Stromal cell of bone marrow (primary cell): ENCODE measurements around the gene RSPH1.
"Not testable (repeated sequence)": the region's sequence is repeated elsewhere in the genome, so short reads cannot be mapped to it uniquely, and the experiment has no call there.

Source experiments
- DNase-seq: peaks from one replicate; pipeline ENCODE4 v3.0.0-alpha.2; 2012; ENCODE audit warnings: low read depth

The RSPH1 gene

DNA sequence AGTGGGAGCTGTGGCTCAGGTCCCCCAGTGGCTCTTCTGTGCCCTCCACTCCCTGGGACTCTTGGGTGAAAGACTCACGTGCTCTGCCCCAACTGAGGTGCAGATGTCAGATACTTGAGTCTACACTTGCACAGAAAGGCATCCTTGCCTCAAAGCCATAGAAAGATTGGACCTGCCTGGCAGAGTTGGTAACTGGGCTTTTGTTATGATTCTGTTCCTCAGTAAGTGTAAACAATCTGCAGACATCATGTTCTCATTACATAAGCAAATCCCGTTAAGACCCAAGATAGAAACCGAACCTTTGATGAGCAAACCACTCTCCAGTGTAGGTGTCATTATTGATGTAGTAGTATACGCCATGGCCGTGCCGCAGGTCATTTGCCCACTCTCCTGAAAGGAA is 10.0 kb downstream of the RSPH1 start:
- DNase-seq = no peak

DNA sequence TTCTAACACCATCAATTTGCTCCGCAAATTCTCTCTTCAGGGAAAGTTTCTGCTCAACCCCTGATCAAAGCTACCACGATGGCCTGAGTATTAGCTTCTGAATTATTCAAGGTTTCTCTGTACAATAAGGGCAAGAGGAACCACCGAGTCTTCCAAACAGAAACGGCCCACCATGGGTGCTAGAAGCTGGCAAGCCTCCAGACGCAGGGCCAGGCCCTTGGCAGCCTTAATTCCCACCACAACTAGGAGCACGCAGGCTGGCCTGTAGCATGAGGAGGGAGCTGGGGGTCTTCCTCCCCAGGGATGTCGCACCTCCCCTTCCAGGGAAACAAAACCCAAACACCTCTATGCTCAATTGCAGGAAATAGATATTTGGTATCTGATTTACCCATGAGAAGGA is 11.1 kb downstream of the RSPH1 start:
- DNase-seq = no peak

DNA sequence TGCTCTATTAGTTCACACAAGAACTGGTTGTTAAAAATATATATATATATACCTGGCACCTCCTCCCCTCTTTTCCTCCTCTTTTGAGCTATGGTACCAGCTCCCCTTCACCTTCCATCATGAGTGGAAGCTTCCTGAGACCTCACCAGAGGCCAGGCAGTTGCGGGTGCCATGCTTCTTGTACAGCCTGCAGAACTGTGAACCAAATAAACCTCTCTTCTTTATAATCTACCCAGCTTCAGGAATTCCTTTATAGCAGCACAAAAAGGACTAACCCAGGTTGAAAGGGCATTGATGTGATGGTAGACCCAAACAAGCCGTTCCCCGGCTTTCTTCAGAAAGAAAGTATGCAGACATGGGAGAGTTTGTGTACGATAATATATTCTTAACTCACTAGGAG is 14.9 kb downstream of the RSPH1 start:
- no peak for DNase-seq

DNA sequence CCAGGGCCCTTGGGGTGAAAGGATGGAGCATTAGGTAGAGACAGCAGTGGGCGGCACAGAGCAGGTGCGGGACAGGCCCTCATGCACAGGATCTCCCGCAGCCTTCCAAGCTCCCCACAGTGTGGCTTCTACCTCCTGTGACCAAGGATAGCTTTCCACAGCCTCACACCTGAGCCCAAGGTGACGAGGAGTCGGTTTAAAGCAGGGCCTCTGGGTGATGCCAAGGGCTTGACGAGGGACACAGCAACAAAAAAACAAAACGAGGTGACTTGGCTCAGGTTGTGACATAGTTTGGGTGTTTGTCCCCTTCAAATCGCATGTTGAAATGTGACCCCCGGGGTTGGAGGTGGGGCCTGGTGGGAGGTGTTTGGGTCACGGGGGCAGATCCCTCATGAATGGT is 15.3 kb downstream of the RSPH1 start:
- no peak for DNase-seq

DNA sequence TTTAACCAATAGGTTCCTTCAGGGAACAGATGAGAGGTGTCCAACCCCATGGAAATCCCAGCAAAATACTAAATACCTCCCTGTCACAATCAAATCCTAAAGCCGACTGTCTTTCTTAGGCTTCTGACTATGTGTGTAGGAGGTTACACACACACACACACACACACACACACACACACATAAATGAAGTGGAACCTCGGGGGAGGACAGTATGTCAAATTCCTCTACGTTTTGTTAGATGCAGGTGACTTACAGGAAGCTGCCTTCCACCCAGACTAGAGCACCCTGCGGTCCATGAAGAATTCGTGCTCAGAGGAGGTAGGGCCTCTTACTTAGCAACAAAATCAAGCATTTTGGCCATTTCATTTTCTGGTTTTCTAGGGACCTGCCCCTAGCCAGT is 16.4 kb downstream of the RSPH1 start:
- no peak for DNase-seq

DNA sequence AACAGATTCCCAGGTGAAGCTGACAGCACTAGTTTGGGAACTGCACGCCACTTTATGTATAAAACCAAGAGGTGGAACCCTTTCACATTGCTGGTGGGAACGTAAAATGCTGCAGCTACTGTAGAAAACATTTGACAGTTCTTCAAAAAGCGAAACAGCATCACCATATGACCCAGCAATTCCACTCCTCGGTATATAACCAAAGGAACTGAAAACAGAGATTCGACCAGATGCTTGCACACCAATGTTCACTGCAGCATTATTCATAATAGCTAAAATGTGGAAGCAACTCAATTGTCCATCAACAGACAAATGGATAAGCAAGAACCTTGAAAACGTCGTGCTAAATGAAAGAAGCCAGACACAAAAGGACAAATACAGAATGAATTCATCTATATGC is 17.5 kb downstream of the RSPH1 start:
- DNase-seq = no peak

DNA sequence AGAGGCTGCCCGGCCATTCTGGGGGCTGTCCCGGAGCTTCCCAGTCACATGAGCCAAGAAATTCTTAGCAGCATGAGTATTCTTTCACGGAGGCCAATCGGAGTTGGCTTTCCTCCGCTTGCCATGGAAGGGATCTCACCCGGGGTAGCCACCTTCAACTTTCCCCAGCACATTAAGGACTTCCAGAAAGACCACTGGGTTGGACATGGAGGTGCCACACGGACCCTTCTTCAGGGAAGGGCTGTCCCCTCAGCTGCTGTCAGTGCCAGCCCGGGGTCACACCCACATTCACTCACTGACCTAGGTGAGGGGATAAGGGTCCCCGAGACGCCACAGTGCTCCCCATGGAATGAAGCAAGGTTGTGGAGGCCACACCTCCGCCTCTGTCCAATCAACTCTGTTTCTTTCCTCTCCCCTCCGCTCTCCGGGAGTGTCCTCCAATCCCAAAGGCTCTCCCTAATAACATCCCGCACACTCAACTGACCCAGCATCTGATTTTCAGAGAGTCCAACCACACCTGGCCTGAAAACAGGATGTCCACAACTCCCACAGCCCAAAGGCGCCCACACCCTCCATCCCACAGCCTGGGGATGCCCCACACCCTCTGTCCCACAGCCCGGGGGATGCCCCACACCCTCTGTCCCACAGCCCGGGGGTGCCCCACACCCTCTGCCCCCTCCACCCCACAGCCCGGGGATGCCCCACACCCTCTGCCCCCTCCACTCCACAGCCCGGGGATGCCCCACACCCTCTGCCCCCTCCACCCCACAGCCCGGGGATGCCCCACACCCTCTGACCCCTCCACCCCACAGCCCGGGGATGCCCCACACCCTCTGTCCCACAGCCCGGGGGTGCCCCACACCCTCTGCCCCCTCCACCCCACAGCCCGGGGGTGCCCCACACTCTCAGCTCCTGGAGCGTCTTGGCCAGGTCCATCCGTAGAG is 19.4 kb downstream of the RSPH1 start:
- DNase-seq = no peak

DNA sequence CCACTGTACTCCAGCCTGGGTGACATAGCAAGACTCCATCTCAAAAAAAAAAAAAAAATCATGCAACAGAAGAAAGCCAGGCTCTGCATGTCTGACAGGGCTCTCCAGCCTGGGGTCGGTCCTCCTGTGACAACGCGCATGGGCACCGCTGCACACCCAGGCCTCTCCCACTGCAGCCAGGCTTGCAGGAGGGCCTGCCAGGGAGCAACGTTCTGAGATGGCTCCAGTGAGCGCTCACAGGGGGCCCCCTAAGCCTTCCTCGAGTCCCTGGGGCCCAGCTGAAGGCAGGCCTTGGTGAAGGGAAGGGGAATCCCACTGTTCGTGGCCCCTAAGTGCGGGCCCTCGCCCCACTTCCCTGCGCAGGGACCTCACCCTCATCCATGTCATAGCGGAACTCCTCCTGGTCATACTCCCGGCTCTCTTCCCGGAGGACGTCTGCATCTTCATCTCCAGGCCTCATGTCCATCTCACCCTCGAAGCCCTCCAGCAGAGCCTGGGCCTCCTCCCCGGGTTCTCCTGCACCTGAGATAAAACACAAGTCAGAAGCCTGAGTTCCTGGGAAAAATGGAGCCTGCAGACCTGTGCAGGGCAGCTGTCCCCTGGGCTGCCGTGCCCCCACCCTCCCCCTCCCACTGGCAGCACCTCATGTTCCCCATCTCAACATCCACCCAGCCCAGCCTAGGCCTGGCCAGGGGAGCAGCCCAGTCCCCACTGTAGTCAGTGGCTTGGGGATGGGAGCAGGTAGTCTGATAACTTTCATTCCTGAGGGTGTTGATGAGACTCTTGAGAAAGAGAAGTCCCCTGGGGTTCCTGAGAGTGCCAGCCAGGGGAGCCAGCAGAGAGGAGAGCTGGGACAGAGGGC is 20.3 kb downstream of the RSPH1 start:
- no peak for DNase-seq

DNA sequence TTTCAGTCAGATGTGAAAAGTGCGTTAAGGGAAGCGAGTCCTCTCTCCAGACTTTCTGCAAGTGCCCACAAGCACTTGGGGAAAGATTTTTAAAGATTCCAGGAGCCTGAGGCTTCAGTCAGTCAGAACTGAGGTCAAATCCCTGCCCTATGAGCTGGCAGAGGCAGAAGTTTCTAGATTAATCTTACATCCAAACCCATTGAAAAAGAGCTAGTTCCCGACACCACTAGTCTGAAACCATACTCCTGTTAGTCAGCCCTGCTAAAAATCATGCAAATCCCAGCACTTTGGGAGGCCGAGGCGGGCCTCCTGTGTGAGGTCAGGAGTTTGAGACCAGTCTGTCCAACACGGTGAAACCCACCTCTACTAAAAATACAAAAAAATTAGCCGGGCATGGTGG is 21.0 kb downstream of the RSPH1 start:
- DNase-seq = no peak

DNA sequence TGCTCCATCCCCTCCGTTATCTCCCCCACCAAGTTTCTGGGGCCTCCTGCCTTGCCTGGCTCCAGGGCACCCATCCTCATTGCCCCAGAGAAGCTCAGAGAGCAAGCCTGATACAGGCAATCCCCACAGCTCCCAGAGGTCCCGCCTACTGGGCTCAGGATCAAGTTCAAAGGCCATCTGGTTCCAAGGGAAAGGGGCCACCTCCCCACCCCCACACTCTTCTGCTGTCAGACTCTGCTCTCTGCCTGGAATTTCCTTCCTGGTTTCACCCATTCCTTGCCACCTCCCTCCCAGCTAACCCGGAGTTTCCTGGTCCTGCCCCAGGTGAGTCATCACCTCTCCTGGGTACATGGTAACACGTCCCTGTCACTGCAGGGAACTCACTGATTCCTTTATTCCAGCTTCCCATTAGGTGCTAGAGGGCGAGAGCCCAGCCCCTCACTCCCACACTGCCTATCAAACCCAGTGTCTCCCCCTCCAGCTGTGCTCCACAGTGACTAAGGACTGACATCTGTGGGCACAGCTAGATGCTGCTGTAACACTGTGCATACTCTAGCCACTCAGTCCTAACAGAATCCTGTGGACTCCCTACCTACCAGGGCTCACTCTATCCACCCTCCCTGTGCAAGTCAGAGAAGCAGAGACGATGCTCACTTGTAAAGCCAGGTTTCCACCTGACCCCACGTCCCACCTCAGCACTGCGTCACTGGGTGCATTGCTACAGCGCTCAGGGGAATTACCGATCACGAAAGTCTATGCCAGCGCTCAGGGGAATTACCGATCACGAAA is 21.8 kb downstream of the RSPH1 start:
- no peak for DNase-seq

DNA sequence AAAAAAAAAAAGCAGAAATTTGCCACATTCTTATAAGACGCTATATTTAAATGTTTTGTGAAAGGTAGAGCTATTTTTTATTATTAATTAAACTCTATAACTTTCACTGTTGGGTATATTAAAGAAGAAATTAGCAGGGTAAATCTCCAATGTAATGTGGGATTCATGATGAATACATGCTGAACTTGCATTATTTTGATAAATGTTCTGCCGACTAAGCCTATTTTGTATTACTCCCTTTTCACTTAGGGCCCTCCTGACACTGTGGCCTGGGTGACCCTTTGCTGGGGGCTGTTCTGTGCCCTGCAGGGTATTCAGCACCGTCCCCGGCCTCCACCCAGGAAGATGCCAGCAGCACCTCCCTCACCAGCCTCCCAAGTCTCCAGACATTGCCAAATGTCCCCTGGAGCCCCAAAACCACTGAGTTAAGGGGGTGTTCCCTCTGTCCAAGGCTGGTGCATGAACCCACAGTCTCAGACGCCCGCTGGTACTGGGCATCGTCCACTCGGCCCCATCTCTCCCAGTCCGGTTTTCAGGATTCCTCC is 22.5 kb downstream of the RSPH1 start:
- DNase-seq = no peak

DNA sequence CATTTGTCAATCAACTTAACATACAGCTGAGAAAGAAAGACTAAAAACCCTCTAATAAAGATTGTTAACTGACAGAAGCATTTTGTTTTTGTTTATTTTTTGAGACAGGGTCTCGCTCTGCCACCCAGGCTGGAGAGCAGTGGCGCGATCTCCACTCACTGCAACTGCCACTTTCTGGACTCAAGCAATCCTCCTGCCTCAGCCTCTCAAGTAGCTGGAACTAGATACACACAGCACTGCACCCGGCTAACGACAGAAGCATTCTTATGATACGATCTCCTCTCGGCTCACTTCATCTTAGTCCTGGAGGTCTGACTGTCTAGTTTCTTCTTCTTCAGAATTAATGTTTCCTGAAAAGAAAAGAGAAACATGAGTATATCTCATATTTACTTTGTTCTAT is 23.5 kb downstream of the RSPH1 start:
- DNase-seq = no peak

DNA sequence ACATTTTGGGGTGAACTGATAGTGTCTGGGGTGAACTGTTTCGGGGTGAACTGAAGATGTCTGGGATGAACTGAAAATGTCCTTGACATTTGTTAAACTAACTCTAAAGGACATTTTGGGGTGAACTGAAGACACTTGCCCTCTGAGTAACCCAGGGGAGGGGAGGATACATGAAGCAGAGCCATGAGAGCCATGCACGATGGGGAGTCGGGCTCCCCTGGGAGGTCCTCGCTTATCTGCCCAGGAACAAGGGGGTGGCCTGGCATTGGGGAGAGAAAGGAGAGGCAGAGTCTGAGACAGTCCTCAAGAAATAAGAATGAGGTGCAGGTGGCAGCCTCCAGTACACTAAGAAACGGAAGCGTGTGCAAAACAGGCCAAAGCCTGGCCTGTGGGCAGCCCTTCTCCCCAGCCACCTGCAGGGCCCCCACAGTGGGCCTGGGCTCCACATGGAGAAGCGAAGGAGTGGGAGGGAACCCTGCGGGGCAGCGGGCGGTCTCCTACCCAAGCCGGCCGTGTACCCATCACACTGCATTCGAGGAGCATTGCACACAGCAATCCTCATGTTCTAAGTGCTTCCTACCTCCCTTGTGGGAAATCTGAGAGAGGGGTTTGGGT is 24.2 kb downstream of the RSPH1 start:
- DNase-seq = no peak

DNA sequence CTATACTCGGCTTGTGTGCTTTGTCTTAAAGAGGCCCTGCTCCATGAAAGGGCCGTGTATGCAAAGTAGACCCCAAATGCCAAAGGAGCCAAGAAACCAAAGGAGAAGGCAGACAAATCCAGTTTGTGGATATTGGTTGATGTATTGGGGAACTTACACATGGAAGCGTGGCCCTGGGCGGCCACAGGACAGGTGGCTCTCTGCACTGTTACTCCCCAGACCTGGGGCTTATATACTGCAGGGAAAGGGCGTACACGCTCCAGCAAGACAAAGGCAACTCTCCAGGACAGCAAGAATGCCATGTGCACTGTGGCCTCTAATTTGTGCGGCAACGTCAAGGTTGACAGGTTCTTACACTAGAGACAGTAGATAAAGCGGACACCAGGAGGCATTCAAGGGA is 24.8 kb downstream of the RSPH1 start:
- no peak for DNase-seq

DNA sequence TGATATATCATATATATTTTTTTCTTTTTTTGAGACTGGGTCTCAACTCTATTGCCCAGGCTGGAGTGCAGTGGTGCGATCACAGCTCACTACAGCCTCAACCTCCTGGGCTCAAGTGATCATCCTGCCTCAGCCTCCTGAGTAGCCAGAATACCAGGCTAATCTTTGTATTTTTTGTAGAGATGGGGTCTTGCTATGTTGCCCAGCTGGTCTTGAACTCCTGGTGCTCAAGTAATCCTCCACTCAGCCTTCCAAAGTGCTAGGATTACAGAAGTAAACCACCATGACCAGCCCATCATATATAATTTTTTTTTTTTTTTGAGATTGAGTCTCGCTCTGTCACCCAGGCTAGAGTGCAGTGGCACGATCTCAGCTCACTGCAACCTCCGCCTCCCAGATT is 26.3 kb downstream of the RSPH1 start:
- DNase-seq = not testable (repeated sequence)

DNA sequence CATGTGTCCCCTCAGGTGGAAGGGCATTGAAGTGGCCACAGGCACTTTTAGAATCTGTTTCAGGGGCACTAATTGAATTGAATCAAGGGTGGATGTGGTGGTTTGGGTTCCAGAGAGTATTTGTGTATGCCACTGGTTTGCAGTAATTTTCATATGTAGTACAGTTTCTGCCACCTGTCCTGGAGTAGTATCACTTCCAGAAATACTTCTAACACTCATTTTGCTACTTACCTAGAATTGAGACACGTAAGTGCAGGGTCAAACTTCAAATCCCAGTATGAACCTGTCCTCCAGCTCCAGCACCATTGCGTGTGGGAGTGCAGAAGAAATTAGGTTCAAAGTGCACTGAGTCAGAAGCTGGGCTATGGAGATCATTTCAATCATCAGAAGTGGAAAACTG is 26.8 kb downstream of the RSPH1 start:
- DNase-seq = no peak

DNA sequence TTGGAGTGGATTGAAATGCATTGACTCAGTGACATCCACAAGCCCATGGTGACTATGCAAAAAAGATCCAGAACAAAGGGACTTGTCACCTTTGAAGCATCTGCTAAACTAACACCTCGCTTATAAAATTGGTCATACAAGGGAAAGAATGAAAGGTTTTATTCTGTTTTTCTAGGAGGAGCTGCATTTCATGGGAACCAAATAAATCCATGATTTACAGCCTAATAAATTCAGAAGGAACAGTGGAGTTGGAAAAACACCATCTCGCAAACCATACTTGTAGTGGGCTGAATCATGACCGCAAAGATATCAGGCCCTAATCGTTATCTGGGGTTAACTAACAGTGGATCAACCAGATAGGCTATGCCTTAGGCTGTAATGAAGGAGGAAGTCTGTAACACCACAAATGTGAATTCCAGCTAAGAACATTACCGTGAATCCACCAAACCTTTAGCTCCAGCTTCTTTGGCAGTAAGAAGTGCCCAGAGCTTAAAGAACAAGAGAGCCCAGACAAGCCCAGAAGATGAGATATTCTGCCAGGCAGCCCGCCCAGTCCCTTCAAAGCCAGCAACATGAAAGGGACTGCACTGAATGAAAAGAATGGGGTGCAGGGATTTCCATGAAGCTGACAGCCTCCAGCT is 27.4 kb downstream of the RSPH1 start:
- no peak for DNase-seq

DNA sequence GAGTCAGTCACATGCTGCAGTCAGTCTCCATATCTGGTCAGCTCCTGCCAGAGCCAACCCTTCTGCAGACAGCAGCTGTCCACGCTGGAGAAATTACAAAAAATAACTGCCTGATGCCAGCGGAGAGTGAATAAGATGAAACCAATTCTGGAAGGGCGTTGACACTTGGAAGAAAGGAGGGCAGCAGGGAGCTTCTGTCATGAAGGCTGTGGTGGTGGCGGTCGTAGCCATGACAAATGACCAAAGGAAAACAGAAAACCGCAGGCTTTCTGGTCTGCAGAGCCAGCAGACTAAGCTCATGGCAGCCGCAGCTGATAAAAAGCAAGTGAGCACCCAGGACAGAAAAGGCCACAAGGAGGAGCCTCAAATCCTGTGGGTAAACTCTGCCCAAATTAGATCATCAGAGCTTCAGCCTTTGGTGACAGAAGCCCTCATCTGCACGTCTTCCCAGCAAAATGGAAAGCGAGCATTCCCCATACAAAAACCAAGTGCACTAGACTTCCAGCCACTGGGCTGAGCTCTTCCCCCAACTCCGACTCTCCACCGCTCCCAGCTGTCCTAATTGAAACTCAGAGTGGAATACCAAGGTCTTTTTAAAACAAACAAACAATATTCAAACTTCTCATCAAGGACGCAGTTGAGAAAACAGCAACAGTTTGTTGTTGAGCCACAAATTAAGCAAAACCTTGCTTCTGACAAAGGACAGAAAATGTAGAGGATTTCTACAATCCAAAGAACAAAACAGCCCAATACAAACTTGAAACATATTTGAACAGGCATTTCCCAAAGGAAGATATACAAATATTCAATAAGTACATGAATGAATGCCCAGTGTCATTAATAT is 28.7 kb downstream of the RSPH1 start:
- DNase-seq = no peak

DNA sequence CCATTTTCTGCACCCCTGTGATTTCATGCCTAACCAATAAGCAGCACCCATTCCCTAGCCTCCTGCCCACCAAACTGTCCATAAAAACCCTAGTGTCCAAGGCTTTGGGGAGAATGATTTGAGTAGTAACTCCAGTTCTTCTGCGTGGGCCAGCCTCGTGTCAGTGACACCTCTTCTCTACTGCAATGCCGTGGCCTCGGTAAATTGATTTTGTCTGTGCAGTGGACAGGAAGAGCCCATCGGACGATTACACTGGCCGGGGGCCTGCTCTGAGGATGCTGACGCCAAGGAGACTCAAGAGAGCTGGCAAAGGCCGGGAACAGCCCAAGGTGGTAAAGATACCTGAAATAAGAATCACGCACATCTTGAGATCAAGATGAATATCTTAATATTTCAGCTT is 29.3 kb downstream of the RSPH1 start:
- DNase-seq = no peak

DNA sequence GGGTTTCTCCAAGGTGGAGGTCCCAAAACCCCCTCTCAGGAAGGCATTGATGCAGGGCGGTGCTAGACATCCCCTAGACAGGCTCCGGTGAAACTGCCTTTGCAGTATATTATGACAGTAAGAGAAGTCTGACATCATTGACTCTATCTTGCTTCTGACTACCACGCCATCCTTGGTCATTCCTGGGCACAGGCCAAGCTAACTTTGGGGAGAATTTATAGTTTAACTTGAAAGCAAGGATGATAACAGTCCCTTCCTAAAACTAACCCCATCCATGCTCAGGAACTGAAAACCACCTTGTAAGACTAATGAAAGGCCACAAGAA is 30.3 kb downstream of the RSPH1 start:
- DNase-seq = no peak
